Adrenal gland (tissue), 5 donors: ENCODE data around the gene PTPN14.

Source experiments
- POLR2A ChIP-seq, 2 donors: fragments of 450-650 bp; IDR thresholded peaks; one replicate each; pipeline ENCODE4 v1.6.1; 2017; ENCODE audit warnings: antibody characterized with exemption in 2 of 2, mild to moderate bottlenecking in 2 of 2, moderate library complexity in 1 of 2
- TF ChIP-seq, protein P1 (sequence below), 6 experiments: fragments of 450-650 bp in 4 of 6; fragments of 200-600 bp in 2 of 6; sonication (generic) in 1 of 6; IDR thresholded peaks; 1 replicate in 5 of 6; 2 replicates in 1 of 6; pipeline versions ENCODE4 v1.5.1 to v1.8.0; 2016 to 2021; ENCODE audit warnings: antibody characterized with exemption in 6 of 6, mild to moderate bottlenecking in 2 of 6, moderate library complexity in 1 of 6
- donor health status: DM: no; HTN: no; CAD: no.

DNA sequence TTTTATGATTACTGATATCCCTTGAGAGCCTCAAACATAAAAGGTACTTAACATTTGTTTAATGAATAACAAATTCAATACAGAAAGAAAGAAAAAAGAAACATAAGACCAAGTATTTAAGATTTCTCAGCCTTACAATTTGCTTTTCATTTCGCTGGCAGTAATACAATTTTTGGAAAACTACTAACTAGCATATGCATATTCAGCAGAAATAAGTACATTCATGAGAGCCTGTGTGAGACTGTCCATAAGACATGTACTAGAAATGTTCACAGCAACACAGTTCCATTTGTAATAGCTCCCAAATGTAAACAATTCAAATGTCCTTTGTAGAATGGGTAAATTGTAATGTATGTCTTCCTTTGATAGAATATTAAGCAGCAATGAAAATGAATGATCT, 119.2 kb downstream of the PTPN14 start:
- no peak for TF ChIP-seq POLR2A (IDR thresholded peaks at IDR 0.05)
- TF ChIP-seq, protein P1, sequence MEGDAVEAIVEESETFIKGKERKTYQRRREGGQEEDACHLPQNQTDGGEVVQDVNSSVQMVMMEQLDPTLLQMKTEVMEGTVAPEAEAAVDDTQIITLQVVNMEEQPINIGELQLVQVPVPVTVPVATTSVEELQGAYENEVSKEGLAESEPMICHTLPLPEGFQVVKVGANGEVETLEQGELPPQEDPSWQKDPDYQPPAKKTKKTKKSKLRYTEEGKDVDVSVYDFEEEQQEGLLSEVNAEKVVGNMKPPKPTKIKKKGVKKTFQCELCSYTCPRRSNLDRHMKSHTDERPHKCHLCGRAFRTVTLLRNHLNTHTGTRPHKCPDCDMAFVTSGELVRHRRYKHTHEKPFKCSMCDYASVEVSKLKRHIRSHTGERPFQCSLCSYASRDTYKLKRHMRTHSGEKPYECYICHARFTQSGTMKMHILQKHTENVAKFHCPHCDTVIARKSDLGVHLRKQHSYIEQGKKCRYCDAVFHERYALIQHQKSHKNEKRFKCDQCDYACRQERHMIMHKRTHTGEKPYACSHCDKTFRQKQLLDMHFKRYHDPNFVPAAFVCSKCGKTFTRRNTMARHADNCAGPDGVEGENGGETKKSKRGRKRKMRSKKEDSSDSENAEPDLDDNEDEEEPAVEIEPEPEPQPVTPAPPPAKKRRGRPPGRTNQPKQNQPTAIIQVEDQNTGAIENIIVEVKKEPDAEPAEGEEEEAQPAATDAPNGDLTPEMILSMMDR (IDR thresholded peaks at IDR 0.05), result no peak
